NCI-H2081 (cell line): ENCODE measurements around the gene OPN4.

Experiments used
- DNase-seq, 2 experiments: peaks; one replicate each; lab custom pipeline; 2025; lab: John Stamatoyannopoulos, UW

Gene OPN4

DNA sequence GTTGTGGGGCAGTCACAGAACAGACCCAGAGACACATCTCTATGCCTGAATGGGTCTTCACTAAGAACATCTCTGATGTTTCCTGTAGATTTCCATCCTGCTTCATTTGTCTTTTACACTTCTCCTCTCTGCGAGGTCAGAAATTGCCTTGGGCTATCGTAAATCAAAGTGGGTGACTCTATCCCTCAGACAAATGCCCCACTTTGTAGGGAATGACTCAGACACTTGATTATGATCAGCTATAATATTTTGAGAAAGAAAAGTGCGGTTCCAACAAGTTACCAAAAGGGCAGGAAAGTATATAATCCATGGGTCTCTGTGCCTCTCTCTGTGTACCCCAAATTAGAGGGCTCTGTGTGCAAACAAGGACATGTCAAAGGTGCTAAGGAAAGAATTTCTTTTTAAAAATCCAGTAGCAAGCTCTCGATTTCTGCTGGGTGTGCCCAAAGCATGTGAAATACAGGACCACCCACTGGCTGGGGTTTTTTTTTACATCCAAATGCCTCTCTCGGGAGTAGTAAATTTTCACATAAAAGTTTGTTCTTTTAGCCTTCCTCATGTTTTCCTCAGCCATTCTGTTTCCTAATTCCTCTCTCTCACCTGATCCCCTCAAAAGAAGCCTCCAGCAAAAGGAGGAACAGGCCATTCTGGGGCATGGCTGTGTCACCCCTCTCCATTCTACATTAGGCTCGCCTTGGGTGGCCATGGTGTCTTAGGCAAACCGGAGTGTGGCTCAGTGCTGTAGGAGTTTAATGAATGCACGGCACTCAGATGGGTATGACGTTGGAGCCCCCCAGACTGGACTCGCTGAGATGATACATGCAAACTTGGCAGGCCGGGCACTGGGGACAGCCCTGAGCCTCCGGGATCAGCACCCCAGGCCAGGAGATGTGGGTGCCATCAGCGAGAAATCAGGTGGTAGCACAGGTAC lies 6.3 kb upstream of the OPN4 start:
- no peak for DNase-seq

- DNase-seq, result no peak
Observed at GRCh38 chr10:86648704-86649427, 5.5 kb upstream of the OPN4 start.

DNA sequence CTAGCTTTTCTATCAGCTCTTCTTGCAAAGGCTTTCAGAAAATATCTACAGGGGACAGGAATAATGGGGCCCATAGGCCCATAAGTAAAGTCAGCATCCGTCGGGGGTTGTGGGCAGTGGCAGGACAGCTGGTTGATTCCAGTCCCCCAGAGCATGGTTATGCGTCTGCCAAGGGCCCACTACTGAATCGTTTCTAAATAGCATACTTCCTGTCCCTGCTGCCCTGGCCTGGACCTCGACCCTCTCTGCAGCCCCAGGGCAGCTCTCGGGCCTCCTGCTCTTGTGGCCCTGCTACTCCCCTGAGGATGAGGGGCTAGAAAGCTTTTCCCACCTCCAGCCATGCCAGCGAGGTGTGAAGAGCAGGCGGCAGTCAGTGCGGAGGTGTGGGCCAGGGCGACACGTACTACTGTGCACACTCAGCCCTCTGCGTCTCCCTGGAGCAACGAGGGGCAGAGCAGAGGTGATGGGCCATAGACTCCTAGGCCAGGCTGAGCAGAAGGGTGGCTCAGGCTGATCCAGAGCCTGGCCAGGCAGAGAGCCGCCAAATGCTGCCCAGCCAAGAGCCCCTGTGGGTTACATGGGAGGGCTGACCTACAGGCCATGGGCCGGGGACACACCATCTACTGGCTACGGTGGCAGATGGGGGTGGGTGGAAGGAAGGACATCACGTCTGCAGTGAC lies 4.7 kb upstream of the OPN4 start:
- DNase-seq, result no peak

DNA sequence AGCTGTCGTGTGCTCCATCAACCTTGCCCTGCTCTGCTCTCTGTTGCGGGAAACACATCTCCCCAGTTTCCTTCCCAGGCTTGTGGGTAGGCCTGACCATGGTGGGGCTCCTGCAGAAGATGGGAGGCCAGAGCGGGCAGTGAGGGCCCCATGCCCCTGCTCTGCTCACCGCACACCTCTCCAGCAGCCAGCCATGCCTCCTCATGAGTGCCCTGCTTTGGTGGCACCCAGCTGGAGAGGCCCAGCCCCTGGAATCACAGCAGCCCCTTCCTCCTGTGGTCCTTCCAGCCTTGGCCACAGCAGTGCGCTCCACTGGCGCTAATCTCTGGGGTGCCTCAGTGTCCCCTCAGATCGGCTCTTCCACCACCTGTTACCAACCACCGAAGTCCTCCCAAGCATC lies 4.2 kb upstream of the OPN4 start:
- no peak for DNase-seq

DNA sequence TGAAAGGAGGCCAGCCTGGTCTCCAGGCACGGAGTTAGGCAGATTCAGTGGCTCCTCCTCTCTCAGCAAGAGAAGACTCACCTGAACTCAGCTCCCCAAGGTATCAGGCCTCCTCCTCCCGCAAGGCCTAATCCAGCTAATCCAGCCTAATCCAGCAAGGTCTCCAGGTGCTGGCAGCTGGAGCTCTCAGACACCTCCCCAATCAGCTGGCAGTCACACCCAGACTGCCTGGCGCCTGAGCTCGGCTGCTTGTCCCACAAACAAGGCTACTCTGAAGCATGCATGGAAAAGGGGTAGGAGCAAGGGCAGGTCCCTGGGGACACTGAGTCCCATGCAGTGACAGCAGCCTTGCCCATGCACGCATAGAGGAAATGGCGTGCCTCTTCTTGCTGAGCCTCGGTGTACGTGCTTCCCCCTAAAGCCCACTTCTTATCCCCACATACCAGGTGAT lies 3.3 kb upstream of the OPN4 start:
- DNase-seq, result no peak

DNA sequence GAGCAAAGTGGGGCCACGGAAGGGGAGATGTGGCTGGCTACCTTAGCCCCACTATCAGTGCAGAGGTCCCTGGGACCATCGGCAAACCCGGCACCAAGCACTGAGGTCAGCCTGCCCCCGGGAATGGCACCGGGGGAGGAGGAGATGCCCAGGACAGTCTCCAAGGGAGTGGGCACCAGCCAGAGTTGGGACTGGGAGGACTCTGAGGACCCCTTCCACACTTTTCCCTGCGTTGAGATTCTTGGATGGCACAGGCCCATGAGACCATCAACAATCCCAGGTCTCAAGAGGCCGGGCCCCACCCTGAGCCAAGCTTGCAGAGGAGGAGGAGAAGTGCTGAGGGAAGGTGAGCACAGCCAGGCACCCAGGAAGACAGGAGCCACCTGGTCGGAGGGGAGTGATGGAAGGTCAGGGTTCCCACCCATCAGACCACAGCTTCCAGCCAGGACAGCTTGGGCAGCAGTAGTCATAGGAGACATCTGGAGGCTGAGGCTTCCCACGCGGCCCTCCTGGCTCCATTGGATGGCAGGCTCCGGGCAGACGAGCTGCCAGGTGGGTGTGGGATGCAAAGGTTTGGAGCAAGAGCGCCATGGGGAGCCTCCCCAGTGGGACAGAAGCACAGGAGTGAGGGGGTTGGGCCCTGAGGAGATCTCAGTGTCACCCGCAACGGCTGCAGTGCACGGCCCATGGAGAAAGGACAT lies 2.6 kb upstream of the OPN4 start:
- DNase-seq, result no peak

DNA sequence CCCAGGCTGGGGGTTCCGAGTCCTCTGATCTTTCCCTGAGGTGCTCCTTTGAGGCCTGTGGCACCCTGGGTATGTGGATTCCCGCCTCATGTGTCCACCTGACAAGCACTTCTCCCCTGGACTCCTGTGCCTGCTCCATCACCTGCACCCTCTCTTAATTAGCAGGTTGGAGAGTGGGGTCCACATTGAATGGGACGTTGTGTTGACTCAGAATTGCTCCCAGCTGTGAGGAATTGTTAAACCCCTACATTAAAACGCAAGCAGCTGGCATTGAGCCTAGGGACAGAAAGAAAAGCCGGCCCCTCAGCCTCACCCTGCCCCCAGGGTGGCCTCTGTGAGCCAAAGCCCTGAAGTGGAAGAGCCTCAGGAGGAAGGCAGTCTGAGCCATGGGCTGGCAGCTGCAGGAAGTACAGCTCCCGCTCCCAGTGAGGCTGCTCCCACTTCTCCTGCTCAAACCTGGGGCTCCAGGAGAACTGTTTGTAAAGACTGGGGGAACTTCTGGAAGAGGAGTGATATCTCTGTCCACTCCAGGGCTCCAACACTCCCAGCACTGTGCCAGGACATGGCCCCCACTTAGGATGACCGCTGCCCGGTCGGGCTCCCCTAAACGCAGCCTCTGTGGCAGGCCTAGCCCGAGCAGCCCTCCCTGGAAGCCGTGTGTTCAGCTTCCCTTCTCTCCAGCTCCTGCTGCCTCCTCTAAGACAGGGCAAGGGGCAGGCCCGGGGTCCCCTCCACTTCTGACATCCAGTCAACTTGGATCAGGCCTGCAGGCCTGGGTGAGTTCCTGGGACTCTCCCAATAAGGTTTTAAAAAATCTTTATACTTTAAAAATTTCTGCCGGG lies 1.8 kb upstream of the OPN4 start:
- peak; percentile 93 to 97 for DNase-seq

- DNase-seq, result no peak
Observed at GRCh38 chr10:86653379-86653778, 968 bp upstream of the OPN4 start.

- DNase-seq, result no peak
Observed at GRCh38 chr10:86653987-86654386, 360 bp upstream of the OPN4 start.

DNA sequence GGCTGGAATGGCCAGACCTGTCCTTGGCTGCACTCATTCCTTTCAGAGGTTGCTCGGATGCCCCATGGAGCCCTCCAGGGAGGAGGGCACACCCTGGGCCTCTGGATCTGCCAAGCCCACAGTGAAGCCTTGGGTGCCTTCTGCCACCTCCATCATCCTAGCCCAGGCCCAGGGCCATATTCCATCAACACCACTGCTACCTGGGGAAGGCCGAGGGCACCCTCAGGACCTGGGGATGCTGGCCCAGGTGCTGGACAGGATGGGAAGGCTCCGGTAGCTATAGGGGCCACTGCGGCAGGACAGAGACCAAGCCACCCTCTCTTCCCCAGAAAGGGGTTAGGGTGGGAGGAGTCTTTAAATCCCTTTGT lies 810 bp downstream of the OPN4 start:
- no peak for DNase-seq

GRCh38 chr10:86655596-86655995 lies 1.2 kb downstream of the OPN4 start:
- DNase-seq, result no peak

DNA sequence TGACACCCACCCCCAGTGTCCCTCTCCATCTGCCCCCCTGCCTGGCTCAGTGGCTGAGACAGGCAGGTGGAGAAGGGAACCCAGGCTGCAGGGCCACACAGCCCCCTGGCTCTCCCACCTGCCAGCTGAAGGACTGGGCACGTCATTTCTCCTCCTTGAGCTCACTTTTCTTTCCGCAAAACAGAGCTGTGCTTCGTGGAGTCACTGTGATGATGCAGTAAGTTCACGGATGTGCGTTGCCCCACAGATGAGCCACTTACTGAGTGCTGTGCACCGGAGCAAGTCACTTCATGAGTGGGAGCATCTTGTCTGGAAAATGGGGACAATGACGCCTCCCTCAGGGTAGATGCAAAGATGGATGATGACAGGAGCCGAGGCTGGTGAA lies 2.7 kb downstream of the OPN4 start:
- no peak for DNase-seq

GRCh38 chr10:86657396-86658011 lies 3.2 kb downstream of the OPN4 start:
- no peak for DNase-seq

- no peak for DNase-seq
Observed at GRCh38 chr10:86658261-86658741, 4.0 kb downstream of the OPN4 start.

DNA sequence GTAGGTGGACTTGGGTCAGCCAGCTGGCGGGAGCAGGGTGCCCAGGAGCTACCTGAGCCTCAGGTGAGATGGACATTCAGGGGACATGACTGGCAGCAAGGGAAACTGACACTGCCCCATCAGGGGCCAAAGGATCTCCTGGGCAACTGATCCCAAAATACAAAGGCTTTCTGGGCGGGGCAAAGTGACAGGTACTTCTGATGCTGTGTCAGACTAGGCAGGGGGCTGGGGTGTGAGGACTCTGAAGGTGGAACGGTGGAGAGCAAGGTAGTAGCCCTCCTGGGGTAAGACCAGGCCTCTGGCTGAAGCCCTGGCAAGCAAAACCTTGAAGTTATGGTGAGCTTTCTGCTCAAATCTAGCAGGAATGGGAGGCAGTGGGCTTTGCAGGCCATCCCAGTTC lies 4.4 kb downstream of the OPN4 start:
- DNase-seq, result no peak

DNA sequence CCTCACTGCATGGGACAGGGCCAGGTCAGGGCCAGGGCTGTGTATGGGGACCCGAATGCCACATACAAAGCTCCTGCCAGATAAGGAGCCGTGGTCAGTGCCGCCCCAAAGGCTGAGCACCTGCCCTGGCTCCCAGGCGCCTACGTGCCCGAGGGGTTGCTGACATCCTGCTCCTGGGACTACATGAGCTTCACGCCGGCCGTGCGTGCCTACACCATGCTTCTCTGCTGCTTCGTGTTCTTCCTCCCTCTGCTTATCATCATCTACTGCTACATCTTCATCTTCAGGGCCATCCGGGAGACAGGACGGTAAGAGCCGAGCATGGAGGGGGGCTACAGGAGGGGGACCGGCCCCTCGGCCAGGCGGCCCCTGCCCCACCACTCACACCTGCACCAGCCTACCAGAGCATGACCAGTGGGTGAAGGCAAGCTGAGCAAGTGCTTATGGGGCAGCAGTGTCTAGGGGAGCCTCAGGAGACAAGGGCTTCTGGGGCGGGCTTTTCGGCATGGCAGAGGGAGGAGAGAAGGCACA lies 4.9 kb downstream of the OPN4 start:
- no peak for DNase-seq

DNA sequence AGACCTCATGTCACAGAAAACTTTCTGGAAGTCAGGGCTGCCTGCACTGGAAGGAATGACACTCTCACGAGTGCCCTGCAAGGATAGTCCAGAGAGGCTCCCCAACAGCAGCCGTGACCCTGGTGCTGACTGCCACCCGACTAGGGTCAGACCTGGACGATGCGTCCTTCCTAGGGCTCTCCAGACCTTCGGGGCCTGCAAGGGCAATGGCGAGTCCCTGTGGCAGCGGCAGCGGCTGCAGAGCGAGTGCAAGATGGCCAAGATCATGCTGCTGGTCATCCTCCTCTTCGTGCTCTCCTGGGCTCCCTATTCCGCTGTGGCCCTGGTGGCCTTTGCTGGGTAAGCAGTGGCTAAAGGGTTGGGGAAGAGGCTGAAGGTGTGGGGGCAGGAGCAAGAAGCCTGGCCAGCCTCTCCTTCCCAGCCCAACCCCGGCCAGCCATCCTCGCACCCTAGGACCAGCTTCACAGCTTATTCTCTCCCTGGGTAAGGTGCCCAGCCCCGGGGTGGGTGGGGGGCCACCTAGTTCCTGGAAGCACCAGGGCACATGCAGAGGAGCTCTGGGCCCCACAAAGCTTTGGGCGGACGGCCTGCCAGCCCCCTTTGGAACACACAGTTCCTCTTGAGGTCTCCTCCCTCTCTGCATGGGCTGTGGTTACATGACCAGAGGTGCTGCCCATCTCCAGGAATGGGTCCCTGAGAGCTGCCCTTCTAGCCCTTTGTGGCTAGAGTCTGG lies 5.5 kb downstream of the OPN4 start:
- no peak for DNase-seq

- no peak for DNase-seq
Observed at GRCh38 chr10:86661161-86662025, 7.0 kb downstream of the OPN4 start.
